H1 (cell line): Measurements from ENCODE around the gene PPIB. TPM values are rescaled to one million over a fixed set of nuclear protein-coding genes. Genes with fewer than 3 reads are reported as not detected.

Experiments
- CTBP2 ChIP-seq: IDR thresholded peaks from 2 replicates; pipeline ENCODE4 v1.7.0; 2011; ENCODE audit warnings: borderline replicate concordance, mild to moderate bottlenecking, moderate library complexity, mixed read lengths, low read length; ENCODE audit not compliant: insufficient read depth, insufficient read length
- EGR1 ChIP-seq: IDR thresholded peaks from 2 replicates; pipeline ENCODE4 v1.6.1; 2011; ENCODE audit warnings: low read depth, low read length, borderline replicate concordance
- EP300 ChIP-seq, 2 experiments: IDR thresholded peaks; 1 replicate in 1 of 2; 2 replicates in 1 of 2; pipeline ENCODE4 v1.6.1; 2011 to 2012; ENCODE audit warnings: low read depth in 2 of 2, low read length in 2 of 2, mild to moderate bottlenecking in 2 of 2, borderline replicate concordance in 1 of 2, inconsistent platforms in 1 of 2, moderate library complexity in 1 of 2
- JUN ChIP-seq: IDR thresholded peaks from 2 replicates; pipeline ENCODE4 v1.6.1; 2011; ENCODE audit warnings: low read depth, mild to moderate bottlenecking, improper control_type of control experiment, low read length
- TEAD4 ChIP-seq: IDR thresholded peaks from 2 replicates; pipeline ENCODE4 v1.6.1; 2012; ENCODE audit warnings: low read depth, low read length, inconsistent platforms, mixed read lengths
- polyA plus RNA-seq, 7 experiments: library from polyadenylated mRNA; depleted of rRNA in 3 of 7; stranded (reverse) in 5 of 7; unstranded in 2 of 7; fragments of >200 nt in 5 of 7; fragments of 200-250 nt in 2 of 7; gene quantifications; 1 replicate in 5 of 7; 2 replicates in 1 of 7; 4 replicates in 1 of 7; pipeline versions ENCODE4 v1.2.1 to v1.2.3, GENCODE V29; 2011 to 2013; ENCODE audit warnings: missing spikeins in 2 of 7, mixed read lengths in 2 of 7
- total RNA-seq: library from RNA; stranded (reverse); fragmentation: NEBNext Ultra II Directional; extraction: Animal tissue kit (Norgen Biotek cat#: 25700); gene quantifications from 2 replicates; pipeline ENCODE4 v1.2.1, GENCODE V29; 2021

Gene PPIB
- total and polyA plus RNA-seq, 2 of the 8 experiments (the other 6 are each of a cell fraction or from before 2014, with no cell fraction given): 558 to 579 TPM

DNA sequence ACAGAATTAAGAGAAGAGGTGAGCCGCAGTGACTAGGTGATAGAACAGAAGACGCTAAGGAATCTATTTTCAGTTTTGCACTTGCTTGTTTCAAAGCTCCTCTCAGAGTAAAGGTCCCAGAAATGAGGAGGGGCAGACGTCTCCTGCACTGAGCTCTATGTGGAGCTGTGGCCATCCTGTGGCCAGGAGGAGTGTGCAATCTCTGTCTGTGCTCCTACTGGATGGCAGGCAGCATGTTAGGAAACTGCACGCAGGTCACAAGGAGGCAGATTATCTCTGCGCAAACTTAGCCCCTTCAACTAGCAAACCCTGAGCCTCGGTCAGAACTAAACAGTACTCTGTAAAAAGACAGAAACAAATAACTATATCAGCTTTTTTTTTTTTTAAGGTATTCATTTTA lies 31.1 kb upstream of the PPIB start (continued):
- TF ChIP-seq EP300 (IDR thresholded peaks at IDR 0.05; ENCODE audit: borderline replicate concordance in 1 of 2, low read depth in 2 of 2, low read length in 2 of 2) (no peak), JUN (no peak), CTBP2 (no peak), TEAD4 (no peak), EGR1 (no peak)
